Activated CD4-positive, alpha-beta T cell treated with anti-CD3 and anti-CD28 coated beads, Interleukin-2, Interleukin-6, amounts not matched to agents 100 ng/mL and 50 ng/mL, durations not matched to agents 16 hours and 8 hours (primary cell): ENCODE results near the gene PTEN.

Source experiments
- DNase-seq: peaks from one replicate; pipeline ENCODE4 v3.0.0-alpha.2; 2020

The PTEN gene

DNA sequence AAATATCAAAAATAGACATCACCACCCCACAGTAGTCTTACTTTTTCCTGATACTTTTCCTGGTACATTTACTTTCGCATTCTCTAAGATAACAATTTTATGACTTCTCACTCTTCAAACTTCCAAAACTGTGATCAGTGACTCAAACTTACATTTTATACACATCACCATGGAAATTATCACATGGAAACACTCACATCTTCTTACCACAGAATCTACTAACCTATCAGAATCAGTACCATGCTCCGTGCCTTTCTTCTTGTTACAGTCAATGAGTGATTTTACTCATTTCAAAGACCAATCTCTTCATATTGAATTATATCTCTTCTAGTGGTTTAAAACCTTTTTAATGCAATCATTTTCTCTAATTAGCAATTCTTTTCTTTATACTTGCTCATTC lies 120.3 kb downstream of the PTEN start:
- DNase-seq = no peak

DNA sequence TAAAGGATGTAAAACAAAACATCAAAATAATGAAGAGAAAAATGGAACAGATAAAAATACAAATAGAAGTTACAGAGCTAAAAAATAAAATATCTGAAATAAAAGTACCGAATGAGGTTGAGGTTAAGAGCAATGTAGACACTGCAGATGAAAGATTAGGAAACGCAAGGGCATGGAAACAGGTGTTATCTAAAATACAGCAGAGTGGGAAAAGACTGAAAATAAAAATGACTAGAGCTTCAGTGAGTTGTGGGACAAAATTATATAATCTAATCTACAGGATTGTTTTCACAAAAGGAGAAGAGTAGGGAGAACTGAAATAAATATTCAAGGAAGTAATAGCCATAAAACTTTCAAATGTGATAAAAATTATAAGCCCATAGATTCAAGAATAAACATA lies 123.8 kb downstream of the PTEN start:
- no peak for DNase-seq

DNA sequence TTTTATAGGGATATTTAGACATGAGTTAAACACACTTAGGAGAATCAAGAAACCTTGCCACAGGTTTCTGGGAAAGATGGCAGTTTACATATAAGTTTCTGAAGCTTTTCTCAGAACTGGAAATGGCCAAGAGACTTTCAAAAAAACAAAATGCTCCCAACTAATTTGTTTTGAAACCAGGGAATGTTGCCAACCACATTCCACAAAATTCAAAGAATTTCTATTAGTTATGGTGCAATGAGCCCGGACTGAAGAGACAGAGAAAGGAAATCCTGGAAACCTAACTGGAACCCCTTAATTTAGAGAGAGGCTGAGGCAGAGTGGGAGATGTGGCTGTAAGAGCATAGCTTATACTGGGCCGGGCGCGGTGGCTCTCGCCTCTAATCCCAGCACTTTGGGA lies 128.5 kb downstream of the PTEN start:
- no peak for DNase-seq

DNA sequence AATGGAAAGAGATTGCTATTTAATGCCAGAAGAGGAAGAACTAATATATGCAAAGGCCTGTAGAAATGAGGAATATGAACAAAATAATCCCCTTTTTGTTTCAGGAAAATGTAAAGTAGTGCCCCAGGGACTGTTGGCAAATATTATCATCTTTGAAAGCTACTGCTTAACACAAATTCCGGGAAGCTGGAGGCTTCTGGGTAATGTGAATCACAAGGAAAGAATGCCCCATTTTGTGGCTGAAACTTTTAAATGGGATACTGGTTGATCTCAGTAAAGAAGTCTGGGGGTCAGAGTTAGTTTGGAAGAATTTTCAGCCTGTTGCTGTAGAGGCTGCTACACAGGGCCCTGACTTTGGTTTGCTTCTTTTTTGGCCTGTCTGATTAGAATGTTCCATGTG lies 141.0 kb downstream of the PTEN start:
- DNase-seq = no peak

DNA sequence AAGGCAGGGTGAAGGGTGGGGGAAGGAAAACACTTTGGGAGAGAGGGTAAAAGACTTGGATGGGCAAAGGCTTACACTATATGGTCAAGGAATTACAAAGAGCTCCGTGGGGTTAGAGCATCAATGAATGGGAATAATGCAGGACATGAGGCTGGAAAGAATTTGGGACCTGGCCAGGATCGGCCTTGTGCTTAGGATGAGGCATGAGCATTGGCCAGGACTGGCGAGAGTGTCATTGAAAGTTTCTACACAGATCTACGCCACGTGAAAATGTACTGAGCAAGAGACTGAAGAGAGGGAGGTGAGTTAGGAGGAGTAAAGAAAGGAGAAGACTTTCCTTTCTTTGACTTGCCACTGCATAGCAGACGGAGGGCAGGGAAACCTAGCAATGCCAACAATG lies 142.8 kb downstream of the PTEN start:
- no peak for DNase-seq

DNA sequence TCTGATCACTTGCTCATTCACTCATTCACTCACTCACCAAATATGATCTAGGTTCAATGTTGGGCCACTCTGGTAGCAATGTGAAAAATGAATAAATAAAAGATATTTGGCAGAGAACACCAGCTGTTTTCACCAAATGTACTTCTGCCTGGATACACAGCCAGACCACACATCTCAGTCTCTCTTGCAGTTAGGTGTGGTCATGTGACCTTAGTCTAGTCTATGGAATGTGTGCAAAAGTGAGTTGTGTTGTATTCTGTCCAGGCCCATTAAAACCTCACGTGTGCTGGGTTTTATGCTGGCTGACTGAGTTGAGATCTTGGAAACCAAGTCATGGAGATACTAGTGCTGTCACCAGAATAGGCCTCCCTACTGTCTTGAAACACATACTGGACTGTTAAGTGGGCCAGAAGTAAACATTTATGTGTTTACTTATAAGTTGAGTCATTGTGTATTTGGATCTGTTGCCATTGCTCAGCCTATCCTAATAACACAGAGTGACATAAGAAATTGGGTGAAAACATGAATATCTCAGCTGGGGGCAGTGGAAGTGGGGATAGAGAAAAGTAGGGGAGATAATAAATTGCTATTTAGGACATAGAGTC lies 145.5 kb downstream of the PTEN start:
- no peak for DNase-seq

DNA sequence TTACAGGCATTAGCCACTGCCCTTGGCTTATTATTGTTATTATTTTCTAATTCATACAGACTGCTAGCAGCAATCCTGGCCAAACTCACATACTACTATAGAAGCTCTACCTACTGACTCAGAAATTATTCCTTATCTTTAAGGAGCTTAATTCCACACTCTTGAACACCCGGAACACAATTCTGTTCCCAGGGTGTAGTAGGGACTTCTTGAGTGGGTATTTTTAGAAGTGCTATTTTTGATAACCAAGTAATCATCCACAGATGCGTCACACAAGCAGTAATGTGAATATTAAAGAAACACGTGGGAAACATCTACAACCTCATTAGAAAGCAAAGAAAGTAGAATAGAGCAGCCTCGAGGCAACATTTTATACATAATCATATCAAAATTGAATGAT lies 149.2 kb downstream of the PTEN start:
- no peak for DNase-seq

DNA sequence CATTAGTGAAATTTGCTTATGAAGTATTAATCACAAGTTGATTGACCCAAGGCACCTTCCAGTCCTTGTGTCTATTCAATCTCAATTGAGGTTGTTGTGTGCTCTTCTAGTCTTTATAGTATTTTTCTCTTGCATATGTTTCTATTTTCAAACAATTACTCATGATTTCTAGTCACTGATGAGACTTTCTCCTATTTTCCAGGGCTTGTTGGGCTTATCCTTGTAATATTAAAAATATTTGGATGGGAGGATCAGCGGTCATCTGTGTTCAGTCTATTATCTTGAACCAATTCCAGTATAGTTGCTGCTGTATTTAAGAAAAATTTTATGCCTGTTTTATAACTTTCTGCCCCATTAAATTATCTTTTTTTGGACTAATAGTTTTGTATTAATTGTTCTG lies 154.4 kb downstream of the PTEN start:
- DNase-seq = no peak

DNA sequence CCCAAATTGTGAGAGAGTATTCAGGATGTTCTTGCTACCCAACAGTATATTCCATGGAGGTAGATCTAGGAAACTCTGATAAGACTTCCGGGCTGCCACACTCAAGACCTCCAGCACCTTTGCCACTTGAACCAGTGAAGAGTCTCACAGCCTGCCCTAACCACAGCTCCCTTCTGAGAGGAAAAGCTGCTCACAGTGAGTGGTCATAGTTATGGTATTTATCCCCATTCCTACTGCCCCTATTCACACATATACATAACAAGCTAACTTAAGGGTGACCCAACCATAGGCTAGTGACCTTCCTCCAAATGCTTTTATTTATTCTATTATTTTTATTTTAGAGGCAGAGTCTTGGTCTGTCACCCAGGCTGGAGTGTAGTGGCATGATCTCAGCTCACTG lies 156.3 kb downstream of the PTEN start:
- DNase-seq = no peak
